Progenitor cell of endocrine pancreas (in vitro differentiated cells): ENCODE data around the gene NDOR1. TPM values are rescaled to one million over a fixed set of nuclear protein-coding genes. Genes with fewer than 3 reads are reported as not detected.

ENCODE experiments used
- DNase-seq: peaks from one replicate; pipeline ENCODE4 v3.0.0; 2021; ENCODE audit warnings: low spot score; ENCODE audit not compliant: unreplicated experiment
- H3K27ac Mint-ChIP-seq: 2 replicates; pipeline ENCODE4 v1.8.0; 2021; ENCODE audit warnings: mild to moderate bottlenecking, moderate library complexity, mixed read lengths
- H3K27me3 Mint-ChIP-seq: 2 replicates; pipeline ENCODE4 v1.8.0; 2021; ENCODE audit warnings: mixed read lengths
- H3K36me3 Mint-ChIP-seq: 2 replicates; pipeline ENCODE4 v1.8.0; 2022; ENCODE audit warnings: mixed read lengths; ENCODE audit not compliant: insufficient read depth
- H3K4me1 Mint-ChIP-seq: 2 replicates; pipeline ENCODE4 v1.8.0; 2021; ENCODE audit warnings: low read depth, mixed read lengths
- H3K4me3 Mint-ChIP-seq: 2 replicates; pipeline ENCODE4 v1.8.0; 2021; ENCODE audit warnings: low read depth, mild to moderate bottlenecking, moderate library complexity, mixed read lengths
- H3K9me3 Mint-ChIP-seq: 2 replicates; pipeline ENCODE4 v1.8.0; 2021; ENCODE audit warnings: low read depth, mixed read lengths
- CTCF ChIP-seq: fragments of 200-600 bp; sonication (generic); IDR thresholded peaks from one replicate; pipeline ENCODE4 v1.5.0; 2021; ENCODE audit warnings: antibody characterized with exemption, mild to moderate bottlenecking; ENCODE audit not compliant: unreplicated experiment
- total RNA-seq: library from RNA; stranded (reverse); gene quantifications from 2 replicates; pipeline ENCODE4 v1.2.1, GENCODE V29; 2021

NDOR1 gene
- total RNA-seq, 1 donor from 2014 or later = 37.4 TPM

- TF ChIP-seq CTCF = no peak
- Mint-ChIP-seq H3K27ac (no peak overlapping the region), H3K9me3 (no peaks in the 10 kb centered on the region), H3K27me3 (peaks cover 64% of the 10 kb centered on the region), H3K4me3 (no peak overlapping the region), H3K4me1 (no peaks in the 10 kb centered on the region), H3K36me3 (no peaks in the 10 kb centered on the region)
- no peak for DNase-seq
Observed at GRCh38 chr9:137159105-137160053, 46.1 kb upstream of the NDOR1 start.

- no peak for DNase-seq
- no peaks in the 10 kb centered on the region for H3K9me3 Mint-ChIP-seq
- no peak for TF ChIP-seq CTCF
- H3K4me1 Mint-ChIP-seq = no peaks in the 10 kb centered on the region
- peaks cover 63% of the 10 kb centered on the region for H3K27me3 Mint-ChIP-seq
- no peak overlapping the region for H3K4me3 Mint-ChIP-seq
- no peak overlapping the region for H3K27ac Mint-ChIP-seq
- no peaks in the 10 kb centered on the region for H3K36me3 Mint-ChIP-seq
Observed at GRCh38 chr9:137160054-137160425, 45.5 kb upstream of the NDOR1 start.

- Mint-ChIP-seq H3K27me3 (peaks cover 64% of the 10 kb centered on the region), H3K36me3 (no peaks in the 10 kb centered on the region), H3K9me3 (no peaks in the 10 kb centered on the region), H3K4me1 (no peaks in the 10 kb centered on the region), H3K4me3 (no peak overlapping the region), H3K27ac (no peak overlapping the region)
- no peak for DNase-seq
- TF ChIP-seq CTCF = no peak
Observed at GRCh38 chr9:137160716-137161557, 44.6 kb upstream of the NDOR1 start.

GRCh38 chr9:137161558-137162486, 43.7 kb upstream of the NDOR1 start:
- no peak for TF ChIP-seq CTCF
- no peak overlapping the region for H3K27ac Mint-ChIP-seq
- H3K36me3 Mint-ChIP-seq = no peaks in the 10 kb centered on the region
- H3K4me1 Mint-ChIP-seq = no peaks in the 10 kb centered on the region
- no peaks in the 10 kb centered on the region for H3K9me3 Mint-ChIP-seq
- H3K27me3 Mint-ChIP-seq = peaks cover 69% of the 10 kb centered on the region
- H3K4me3 Mint-ChIP-seq = no peak overlapping the region
- DNase-seq = no peak
